DND-41 (cell line): ENCODE measurements around the gene TMEM263.
"Not testable (repeated sequence)": the region's sequence is repeated elsewhere in the genome, so short reads cannot be mapped to it uniquely, and the experiment has no call there.

Source experiments
- ATAC-seq: fragments of 200-7000 bp; cut with Tn5 transposase; 3 replicates; pipeline ENCODE4 v1.9.1; 2021; ENCODE audit warnings: low read depth; ENCODE audit not compliant: insufficient read depth
- DNase-seq: peaks from one replicate; pipeline ENCODE4 v3.0.0-alpha.2; 2020
- H2AFZ ChIP-seq: 2 replicates; pipeline ENCODE4 v1.6.0; 2012; ENCODE audit warnings: low read depth, low read length
- H3K27ac ChIP-seq: 2 replicates; pipeline ENCODE4 v1.5.1; 2012; ENCODE audit warnings: low read length, inconsistent platforms
- H3K27me3 ChIP-seq: fragments of 200-600 bp; sonication (generic); 2 replicates; pipeline ENCODE4 v1.6.0; 2012; ENCODE audit warnings: low read length, mild to moderate bottlenecking, inconsistent platforms; ENCODE audit not compliant: insufficient read depth, poor library complexity
- H3K36me3 ChIP-seq: 2 replicates; pipeline ENCODE4 v1.5.1; 2012; ENCODE audit warnings: low read length, inconsistent platforms; ENCODE audit not compliant: insufficient read depth
- H3K4me1 ChIP-seq: 2 replicates; pipeline ENCODE4 v1.5.1; 2012; ENCODE audit warnings: mild to moderate bottlenecking, low read length; ENCODE audit not compliant: insufficient read depth
- H3K4me2 ChIP-seq: 2 replicates; pipeline ENCODE4 v1.6.0; 2012; ENCODE audit warnings: mild to moderate bottlenecking, moderate library complexity, low read length, inconsistent platforms; ENCODE audit not compliant: insufficient read depth
- H3K4me3 ChIP-seq, 2 experiments: fragments of 200-600 bp in 1 of 2; shearing (Covaris generic) in 1 of 2; 2 replicates each; pipeline ENCODE4 v1.5.1; 2012 to 2016; ENCODE audit warnings: inconsistent platforms in 2 of 2, low read length in 2 of 2, mild to moderate bottlenecking in 2 of 2, low read depth in 1 of 2, moderate library complexity in 1 of 2
- H3K79me2 ChIP-seq: 2 replicates; pipeline ENCODE4 v1.6.0; 2012; ENCODE audit warnings: low read length, inconsistent platforms; ENCODE audit not compliant: insufficient read depth
- H3K9ac ChIP-seq: 2 replicates; pipeline ENCODE4 v1.6.0; 2012; ENCODE audit warnings: low read depth, mild to moderate bottlenecking, inconsistent platforms, low read length, moderate library complexity
- H3K9me3 ChIP-seq: 2 replicates; pipeline ENCODE4 v1.5.1; 2012; ENCODE audit warnings: low read length, moderate library complexity, mild to moderate bottlenecking, inconsistent platforms; ENCODE audit not compliant: insufficient read depth, severe bottlenecking
- H4K20me1 ChIP-seq: 2 replicates; pipeline ENCODE4 v1.6.0; 2012; ENCODE audit warnings: low read length; ENCODE audit not compliant: insufficient read depth
- CTCF ChIP-seq: IDR thresholded peaks from 2 replicates; pipeline ENCODE4 v1.5.1; 2012; ENCODE audit warnings: borderline replicate concordance, low read length, moderate library complexity, mild to moderate bottlenecking; ENCODE audit not compliant: poor library complexity, severe bottlenecking; ENCODE audit errors: extremely low read depth
- EZH2 ChIP-seq: IDR thresholded peaks from 3 replicates; pipeline ENCODE4 v1.6.1; 2012; ENCODE audit warnings: borderline replicate concordance, low read depth, mild to moderate bottlenecking, moderate library complexity, low read length, inconsistent platforms; ENCODE audit not compliant: severe bottlenecking

TMEM263 gene

GRCh38 chr12:106999446-106999845 is 43.7 kb downstream of the TMEM263 start:
- no peaks in the 10 kb centered on the region for H4K20me1 ChIP-seq
- H3K9me3 ChIP-seq, result no peaks in the 10 kb centered on the region
- H3K79me2 ChIP-seq, result no peaks in the 10 kb centered on the region
- no peaks in the 10 kb centered on the region for H3K4me1 ChIP-seq
- H3K36me3 ChIP-seq, result peaks cover 42% of the 10 kb centered on the region
- DNase-seq, result no peak
- no peak overlapping the region for H3K27ac ChIP-seq
- no peak overlapping the region for H3K4me3 ChIP-seq
- TF ChIP-seq EZH2 (no peak), CTCF (no peak)
- no peak overlapping the region for H3K9ac ChIP-seq
- H3K27me3 ChIP-seq, result no peaks in the 10 kb centered on the region
- ATAC-seq, result no peak
- H2AFZ ChIP-seq, result no peak overlapping the region
- H3K4me2 ChIP-seq, result no peak overlapping the region

- not testable (repeated sequence) for ATAC-seq, H3K4me3 ChIP-seq, H3K4me2 ChIP-seq, H3K4me1 ChIP-seq, DNase-seq, H3K9ac ChIP-seq, H3K27me3 ChIP-seq, H2AFZ ChIP-seq, H4K20me1 ChIP-seq, H3K9me3 ChIP-seq, H3K79me2 ChIP-seq, H3K27ac ChIP-seq
- H3K36me3 ChIP-seq, result peaks cover 24% of the 10 kb centered on the region
These were observed 47.0 kb downstream of the TMEM263 start for GRCh38 chr12:107002665-107003064.

GRCh38 chr12:107007411-107007810 is 51.7 kb downstream of the TMEM263 start:
- no peaks in the 10 kb centered on the region for H3K27me3 ChIP-seq
- H2AFZ ChIP-seq, result no peak overlapping the region
- no peak overlapping the region for H3K27ac ChIP-seq
- no peaks in the 10 kb centered on the region for H3K4me1 ChIP-seq
- no peak for DNase-seq
- no peak overlapping the region for H3K4me3 ChIP-seq
- H3K9ac ChIP-seq, result no peak overlapping the region
- peaks cover 6% of the 10 kb centered on the region; the same call in 1 of the 2 replicates for H3K36me3 ChIP-seq
- no peak overlapping the region for H3K4me2 ChIP-seq
- TF ChIP-seq EZH2 (no peak), CTCF (no peak)
- H3K9me3 ChIP-seq, result peaks cover 2% of the 10 kb centered on the region
- no peaks in the 10 kb centered on the region for H4K20me1 ChIP-seq
- ATAC-seq, result no peak
- H3K79me2 ChIP-seq, result no peaks in the 10 kb centered on the region

- H3K4me1 ChIP-seq, result no peaks in the 10 kb centered on the region
- no peak for TF ChIP-seq EZH2
- no peak for TF ChIP-seq CTCF
- H3K27ac ChIP-seq, result no peak overlapping the region
- no peaks in the 10 kb centered on the region for H3K27me3 ChIP-seq
- H3K9me3 ChIP-seq, result peaks cover 2% of the 10 kb centered on the region
- H3K4me2 ChIP-seq, result no peak overlapping the region
- H3K79me2 ChIP-seq, result no peaks in the 10 kb centered on the region
- no peaks in the 10 kb centered on the region for H4K20me1 ChIP-seq
- 0 out of 2 replicates have a peak, but pooled peaks cover 4% of the 10 kb centered on the region for H3K36me3 ChIP-seq
- no peak for ATAC-seq
- no peak overlapping the region for H3K9ac ChIP-seq
- no peak overlapping the region for H2AFZ ChIP-seq
- DNase-seq, result no peak
- H3K4me3 ChIP-seq, result no peak overlapping the region
These were observed 55.8 kb downstream of the TMEM263 start for GRCh38 chr12:107011519-107011918.
